ENCODE results near the gene OPN4. TPM values are rescaled to one million over a fixed set of nuclear protein-coding genes. Genes with fewer than 3 reads are reported as not detected.

The OPN4 gene
- total and polyA plus RNA-seq, 2 experiments from 2014 or later = not detected

- 96% methylated on average over 2 of the region's 2 CpGs for WGBS (ENCODE audit: low lambda C conversion rate, missing lambda C conversion rate)
- H3K9me2 ChIP-seq (replicated peaks; ENCODE audit: insufficient read depth) = no peaks in the 10 kb centered on the region
Measured at GRCh38 chr10:86682675-86683074, 28.3 kb downstream of the OPN4 start.

GRCh38 chr10:86684331-86685097 lies 30.2 kb downstream of the OPN4 start:
- Histone ChIP-seq H3K9me3 (ENCODE audit: low read depth) (no peaks in the 10 kb centered on the region), H3K4me3 (no peak overlapping the region), H3K4me2 (no peak overlapping the region), H3K9me2 (replicated peaks; ENCODE audit: insufficient read depth) (no peaks in the 10 kb centered on the region), H3K36me3 (replicated peaks; ENCODE audit: insufficient read depth, low read depth) (no peaks in the 10 kb centered on the region), H2AFZ (no peak overlapping the region), H4K20me1 (ENCODE audit: insufficient read depth, poor library complexity, severe bottlenecking) (no peaks in the 10 kb centered on the region), H3K27ac (no peak overlapping the region), H3K4me1 (ENCODE audit: insufficient read depth) (no peaks in the 10 kb centered on the region), H3K27me3 (no peaks in the 10 kb centered on the region), H3K79me2 (no peaks in the 10 kb centered on the region)
- DNase-seq (ENCODE audit: low spot score) = peak; percentile 37
- WGBS (ENCODE audit: low lambda C conversion rate, missing lambda C conversion rate) = 48% methylated on average over 9 of the region's 9 CpGs
- TF ChIP-seq EZH2phosphoT487 (IDR thresholded peaks at IDR 0.05; ENCODE audit: low read depth, severe bottlenecking, unreplicated experiment) = no peak
- TF ChIP-seq, protein P1, sequence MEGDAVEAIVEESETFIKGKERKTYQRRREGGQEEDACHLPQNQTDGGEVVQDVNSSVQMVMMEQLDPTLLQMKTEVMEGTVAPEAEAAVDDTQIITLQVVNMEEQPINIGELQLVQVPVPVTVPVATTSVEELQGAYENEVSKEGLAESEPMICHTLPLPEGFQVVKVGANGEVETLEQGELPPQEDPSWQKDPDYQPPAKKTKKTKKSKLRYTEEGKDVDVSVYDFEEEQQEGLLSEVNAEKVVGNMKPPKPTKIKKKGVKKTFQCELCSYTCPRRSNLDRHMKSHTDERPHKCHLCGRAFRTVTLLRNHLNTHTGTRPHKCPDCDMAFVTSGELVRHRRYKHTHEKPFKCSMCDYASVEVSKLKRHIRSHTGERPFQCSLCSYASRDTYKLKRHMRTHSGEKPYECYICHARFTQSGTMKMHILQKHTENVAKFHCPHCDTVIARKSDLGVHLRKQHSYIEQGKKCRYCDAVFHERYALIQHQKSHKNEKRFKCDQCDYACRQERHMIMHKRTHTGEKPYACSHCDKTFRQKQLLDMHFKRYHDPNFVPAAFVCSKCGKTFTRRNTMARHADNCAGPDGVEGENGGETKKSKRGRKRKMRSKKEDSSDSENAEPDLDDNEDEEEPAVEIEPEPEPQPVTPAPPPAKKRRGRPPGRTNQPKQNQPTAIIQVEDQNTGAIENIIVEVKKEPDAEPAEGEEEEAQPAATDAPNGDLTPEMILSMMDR (IDR thresholded peaks at IDR 0.05; ENCODE audit: poor library complexity) = peak; percentile 45

More at GRCh38 chr10:86682675-86683074, 28.3 kb downstream of the OPN4 start:
- no peaks in the 10 kb centered on the region for H4K20me1 ChIP-seq (ENCODE audit: insufficient read depth, poor library complexity, severe bottlenecking)
- no peaks in the 10 kb centered on the region for H3K9me3 ChIP-seq (ENCODE audit: low read depth)
- no peak overlapping the region for H3K4me3 ChIP-seq
- DNase-seq (ENCODE audit: low spot score) = no peak
- TF ChIP-seq EZH2phosphoT487 (IDR thresholded peaks at IDR 0.05; ENCODE audit: low read depth, severe bottlenecking, unreplicated experiment) = no peak
- no peak for TF ChIP-seq EZH2 (IDR thresholded peaks at IDR 0.05; ENCODE audit: borderline replicate concordance)
- TF ChIP-seq, protein P1 (IDR thresholded peaks at IDR 0.05; ENCODE audit: poor library complexity) = no peak
- H3K4me2 ChIP-seq = no peak overlapping the region
- H3K79me2 ChIP-seq = no peaks in the 10 kb centered on the region
- no peak overlapping the region for H3K27ac ChIP-seq
- no peak overlapping the region for H2AFZ ChIP-seq
- H3K27me3 ChIP-seq = no peaks in the 10 kb centered on the region
- H3K4me1 ChIP-seq (ENCODE audit: insufficient read depth) = no peaks in the 10 kb centered on the region
- H3K36me3 ChIP-seq (replicated peaks; ENCODE audit: insufficient read depth, low read depth) = no peaks in the 10 kb centered on the region

DNA sequence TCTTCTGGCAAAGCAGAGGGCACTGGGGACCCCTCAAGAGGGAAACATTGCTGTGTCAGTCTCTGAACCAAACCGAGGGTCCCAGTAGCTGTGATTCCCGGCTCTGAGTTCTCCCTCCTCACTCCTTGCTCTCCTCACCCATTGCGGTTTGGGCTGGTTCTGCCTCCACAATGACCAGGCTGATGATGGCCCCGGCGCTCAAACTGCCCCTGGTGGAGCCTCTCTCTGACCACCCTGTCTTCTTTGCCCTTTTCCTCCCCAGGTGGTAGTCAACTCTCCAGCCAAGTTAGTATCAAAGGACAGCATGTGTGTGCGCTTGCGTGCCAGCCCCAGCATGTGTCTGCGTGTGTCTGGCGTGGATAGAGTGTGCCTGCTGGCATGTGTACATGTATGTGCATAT lies 31.1 kb downstream of the OPN4 start:
- H3K4me1 ChIP-seq (ENCODE audit: insufficient read depth) = no peaks in the 10 kb centered on the region
- H3K9me2 ChIP-seq (replicated peaks; ENCODE audit: insufficient read depth) = no peaks in the 10 kb centered on the region
- H2AFZ ChIP-seq = no peak overlapping the region
- TF ChIP-seq EZH2phosphoT487 (IDR thresholded peaks at IDR 0.05; ENCODE audit: low read depth, severe bottlenecking, unreplicated experiment) = no peak
- TF ChIP-seq, protein P1 (IDR thresholded peaks at IDR 0.05; ENCODE audit: poor library complexity) = no peak
- TF ChIP-seq EZH2 (IDR thresholded peaks at IDR 0.05; ENCODE audit: borderline replicate concordance) = no peak
- H3K27me3 ChIP-seq = no peaks in the 10 kb centered on the region
- H4K20me1 ChIP-seq (ENCODE audit: insufficient read depth, poor library complexity, severe bottlenecking) = no peaks in the 10 kb centered on the region
- WGBS (ENCODE audit: low lambda C conversion rate, missing lambda C conversion rate) = 93% methylated on average over 9 of the region's 9 CpGs
- H3K36me3 ChIP-seq (replicated peaks; ENCODE audit: insufficient read depth, low read depth) = no peaks in the 10 kb centered on the region
- no peaks in the 10 kb centered on the region for H3K79me2 ChIP-seq
- H3K9me3 ChIP-seq (ENCODE audit: low read depth) = no peaks in the 10 kb centered on the region
- H3K4me3 ChIP-seq = no peak overlapping the region
- H3K27ac ChIP-seq = no peak overlapping the region
- no peak for DNase-seq (ENCODE audit: low spot score)
- H3K4me2 ChIP-seq = no peak overlapping the region
